Upper lobe of left lung (tissue), 6 donors: ENCODE measurements around the gene SOD3. TPM values are rescaled to one million over a fixed set of nuclear protein-coding genes. Genes with fewer than 3 reads are reported as not detected.
A peak's percentile ranks its signal among the peaks of the same experiment; 100 is the strongest.

Source experiments
- ATAC-seq, 2 donors: fragments of 200-7000 bp; cut with Tn5 transposase; one replicate each; pipeline ENCODE4 v1.9.1; 2022; ENCODE audit warnings: mild to moderate bottlenecking in 2 of 2, moderate library complexity in 2 of 2; ENCODE audit not compliant: low FRiP score in 2 of 2
- DNase-seq, 2 donors: peaks; one replicate each; pipeline ENCODE4 v3.0.0-alpha.2; 2019 to 2020
- H3K27ac ChIP-seq, 4 donors: fragments of 200-600 bp; sonication (generic); one replicate each; pipeline ENCODE4 v1.5.1; 2016 to 2019
- H3K27me3 ChIP-seq, 4 donors: fragments of 200-600 bp; sonication (generic); one replicate each; pipeline ENCODE4 v1.5.1; 2017 to 2019
- H3K36me3 ChIP-seq, 4 donors: fragments of 200-600 bp; sonication (generic); one replicate each; pipeline ENCODE4 v1.5.1; 2016 to 2019
- H3K4me1 ChIP-seq, 4 donors: fragments of 200-600 bp; sonication (generic); one replicate each; pipeline ENCODE4 v1.5.1; 2018 to 2019
- H3K4me3 ChIP-seq, 4 donors: fragments of 200-600 bp; sonication (generic); one replicate each; pipeline ENCODE4 v1.5.1; 2017 to 2019; ENCODE audit warnings: mild to moderate bottlenecking in 2 of 4, moderate library complexity in 1 of 4
- H3K9me3 ChIP-seq, 4 donors: fragments of 200-600 bp; sonication (generic); one replicate each; pipeline ENCODE4 v1.5.1; 2018 to 2019
- EP300 ChIP-seq, 4 donors: sonication (generic); formaldehyde crosslinking; IDR thresholded peaks; one replicate each; pipeline ENCODE4 v1.5.1; 2017; ENCODE audit warnings: antibody characterized with exemption in 4 of 4, control low read depth in 2 of 4
- POLR2A ChIP-seq, 4 donors: fragments of 450-650 bp; IDR thresholded peaks; one replicate each; pipeline ENCODE4 v1.5.1; 2016 to 2017; ENCODE audit warnings: antibody characterized with exemption in 4 of 4, mild to moderate bottlenecking in 2 of 4
- POLR2AphosphoS5 ChIP-seq, 2 donors: sonication (generic); formaldehyde crosslinking; IDR thresholded peaks; one replicate each; pipeline ENCODE4 v1.5.1; 2017; ENCODE audit warnings: antibody characterized with exemption in 2 of 2
- WGBS, 2 donors: methylation state at CpG; one replicate each; pipeline ENCODE4 v1.1.5; 2017 to 2018; 5-methylcytosine and 5-hydroxymethylcytosine counted together
- total RNA-seq, 6 donors: library from RNA; depleted of rRNA in 4 of 6; stranded (reverse); fragments of >200 nt in 4 of 6; gene quantifications; one replicate each; pipeline versions ENCODE4 v1.1.0 to v1.2.1, GENCODE V29; 2016 to 2021
- TF ChIP-seq, protein P1 (sequence below), 6 experiments: fragments of 450-650 bp in 4 of 6; fragments of 200-600 bp in 2 of 6; sonication (generic) in 2 of 6; IDR thresholded peaks; one replicate each; pipeline ENCODE4 v1.5.1; 2016 to 2019; ENCODE audit warnings: antibody characterized with exemption in 6 of 6
- donor health status: DM: no; HTN: no; CAD: no; lungs with moderate emphysema.
- donor health status: DM: no; HTN: yes; CAD: no; lungs with severe emphysema.

The SOD3 gene
- total RNA-seq, 6 donors from 2014 or later: 109 to 484 (median 200) TPM

DNA sequence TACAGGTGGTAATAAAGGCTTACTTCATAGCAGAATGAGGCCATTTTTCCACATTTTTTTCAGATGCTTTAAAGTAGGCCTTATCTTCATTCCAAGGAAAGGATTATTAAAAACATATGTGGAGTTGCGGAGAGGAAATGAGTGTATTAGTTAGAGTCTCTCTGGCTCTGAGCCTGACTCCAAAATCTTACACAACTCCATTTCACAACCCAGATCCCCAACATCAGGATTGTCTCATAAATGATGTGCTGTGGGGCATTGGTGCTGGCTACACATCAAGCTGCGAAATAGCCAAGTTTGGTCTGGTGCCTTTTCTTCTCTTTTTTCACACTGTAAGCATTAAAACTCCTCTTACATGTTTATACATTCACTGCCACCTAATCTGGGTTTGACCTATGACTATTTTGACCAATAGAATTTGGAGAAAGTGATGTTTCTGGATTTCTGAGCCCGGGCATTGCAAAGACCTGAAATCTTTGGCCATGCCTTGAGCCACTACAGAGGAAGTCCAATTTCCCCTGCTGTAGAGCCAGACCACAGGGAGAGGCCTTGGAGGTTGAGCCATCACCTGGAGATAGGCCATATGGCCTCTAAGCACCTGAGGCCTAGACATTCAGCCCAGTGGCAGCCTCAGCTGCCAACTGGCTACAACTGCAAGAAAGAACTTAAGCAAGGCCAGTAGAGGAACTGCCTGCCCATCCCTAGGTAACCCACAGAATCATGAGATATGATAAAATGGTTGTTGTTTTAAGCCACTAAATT lies 16.7 kb upstream of the SOD3 start:
- no peak for DNase-seq
- TF ChIP-seq EP300 (IDR thresholded peaks at IDR 0.05) (peak in 1 of 4 donors; percentile 17), POLR2A (IDR thresholded peaks at IDR 0.05) (no peak), POLR2AphosphoS5 (IDR thresholded peaks at IDR 0.05) (peak; percentile 28 to 61)
- Histone ChIP-seq H3K4me3 (no peak overlapping the region), H3K4me1 (peaks cover 0 to 13% (median 3%) of the 10 kb centered on the region in 4 donors), H3K27ac (no peak overlapping the region), H3K9me3 (no peaks in the 10 kb centered on the region), H3K27me3 (no peaks in the 10 kb centered on the region), H3K36me3 (no peaks in the 10 kb centered on the region)
- 48 to 53% methylated on average over 3 of the region's 3 CpGs for whole genome bisulfite sequencing, 2 donors
- peak in 1 of 2 donors; percentile 90 for ATAC-seq

DNA sequence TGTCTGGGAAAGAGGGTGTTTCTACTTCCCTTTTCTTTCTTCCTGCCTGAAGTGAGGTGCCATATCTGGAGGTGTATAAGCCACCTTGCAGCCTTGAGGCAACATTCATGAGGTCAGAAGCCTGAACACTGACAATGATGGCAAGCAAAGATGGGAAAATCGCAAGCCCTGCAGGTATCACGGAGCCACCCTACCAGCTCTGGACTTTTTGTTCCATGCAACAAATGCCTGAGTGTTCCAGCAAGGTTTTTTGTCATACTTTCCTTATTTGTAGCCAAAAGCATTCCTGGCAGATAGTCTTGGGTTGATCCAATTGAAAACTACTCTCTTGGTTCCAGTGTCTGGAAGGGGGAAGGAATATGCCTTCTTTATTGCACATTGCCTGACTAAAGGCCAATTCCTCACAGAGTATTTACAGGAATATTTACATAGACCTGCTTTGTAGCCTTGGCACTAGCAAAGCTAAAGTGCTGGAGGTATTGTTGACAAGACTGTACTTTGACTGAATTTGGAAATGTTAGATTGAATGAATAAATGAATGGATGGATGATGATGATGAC lies 14.4 kb upstream of the SOD3 start:
- ATAC-seq (no peak), DNase-seq (no peak)
- H3K9me3 ChIP-seq: no peaks in the 10 kb centered on the region
- no peaks in the 10 kb centered on the region for H3K36me3 ChIP-seq
- TF ChIP-seq POLR2AphosphoS5 (IDR thresholded peaks at IDR 0.05) (no peak), POLR2A (IDR thresholded peaks at IDR 0.05) (no peak), EP300 (IDR thresholded peaks at IDR 0.05) (no peak)
- TF ChIP-seq, protein P1, sequence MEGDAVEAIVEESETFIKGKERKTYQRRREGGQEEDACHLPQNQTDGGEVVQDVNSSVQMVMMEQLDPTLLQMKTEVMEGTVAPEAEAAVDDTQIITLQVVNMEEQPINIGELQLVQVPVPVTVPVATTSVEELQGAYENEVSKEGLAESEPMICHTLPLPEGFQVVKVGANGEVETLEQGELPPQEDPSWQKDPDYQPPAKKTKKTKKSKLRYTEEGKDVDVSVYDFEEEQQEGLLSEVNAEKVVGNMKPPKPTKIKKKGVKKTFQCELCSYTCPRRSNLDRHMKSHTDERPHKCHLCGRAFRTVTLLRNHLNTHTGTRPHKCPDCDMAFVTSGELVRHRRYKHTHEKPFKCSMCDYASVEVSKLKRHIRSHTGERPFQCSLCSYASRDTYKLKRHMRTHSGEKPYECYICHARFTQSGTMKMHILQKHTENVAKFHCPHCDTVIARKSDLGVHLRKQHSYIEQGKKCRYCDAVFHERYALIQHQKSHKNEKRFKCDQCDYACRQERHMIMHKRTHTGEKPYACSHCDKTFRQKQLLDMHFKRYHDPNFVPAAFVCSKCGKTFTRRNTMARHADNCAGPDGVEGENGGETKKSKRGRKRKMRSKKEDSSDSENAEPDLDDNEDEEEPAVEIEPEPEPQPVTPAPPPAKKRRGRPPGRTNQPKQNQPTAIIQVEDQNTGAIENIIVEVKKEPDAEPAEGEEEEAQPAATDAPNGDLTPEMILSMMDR (IDR thresholded peaks at IDR 0.05): no peak
- no peak overlapping the region for H3K27ac ChIP-seq
- no peak overlapping the region for H3K4me3 ChIP-seq
- 82 to 97% methylated on average over 2 of the region's 2 CpGs for WGBS, 2 donors
- peaks cover 0 to 5% (median 1%) of the 10 kb centered on the region in 4 donors for H3K4me1 ChIP-seq
- no peaks in the 10 kb centered on the region for H3K27me3 ChIP-seq

DNA sequence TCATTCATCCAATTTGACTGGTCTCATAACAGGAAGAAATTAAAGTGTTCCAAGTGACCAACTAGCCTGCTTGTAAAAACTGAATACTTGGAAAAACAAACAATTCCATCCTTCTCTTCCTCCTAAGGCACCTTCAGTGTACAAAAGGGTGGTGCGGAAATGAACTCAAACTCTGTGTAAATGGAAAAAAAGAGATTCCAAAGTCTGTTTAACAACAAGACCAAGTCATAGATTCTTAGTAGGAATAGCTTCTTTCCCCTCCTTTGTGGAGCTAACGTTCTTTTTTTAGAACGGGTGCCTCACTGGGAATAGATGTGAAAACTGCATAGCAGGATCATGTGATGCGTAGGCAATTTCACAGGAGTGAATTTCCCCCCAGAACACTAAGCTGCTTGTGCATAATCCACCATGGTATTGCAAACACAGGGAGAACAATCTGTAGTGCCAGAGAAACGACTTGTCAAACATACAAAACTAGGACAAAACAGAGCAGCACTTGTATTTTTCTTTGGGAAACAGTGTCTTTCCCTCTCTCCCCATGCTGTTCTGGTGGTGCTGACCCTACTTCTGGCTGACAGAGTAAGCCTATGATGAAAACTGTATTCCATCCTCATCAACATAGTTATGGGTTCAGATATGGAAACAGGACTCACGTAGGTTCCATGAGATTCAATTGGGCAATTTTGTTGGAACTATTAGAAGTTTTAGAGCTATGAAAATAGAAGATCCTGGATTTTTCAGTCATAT lies 13.2 kb upstream of the SOD3 start:
- TF ChIP-seq POLR2A (IDR thresholded peaks at IDR 0.05) (no peak), POLR2AphosphoS5 (IDR thresholded peaks at IDR 0.05) (no peak), EP300 (IDR thresholded peaks at IDR 0.05) (no peak)
- TF ChIP-seq, protein P1 (IDR thresholded peaks at IDR 0.05): no peak
- no peaks in the 10 kb centered on the region for H3K27me3 ChIP-seq
- ATAC-seq (no peak), DNase-seq (no peak)
- no peaks in the 10 kb centered on the region for H3K36me3 ChIP-seq
- H3K27ac ChIP-seq: no peak overlapping the region
- 54 to 57% methylated on average over 6 of the region's 6 CpGs for WGBS, 2 donors
- H3K4me1 ChIP-seq: peaks cover 0 to 5% (median 1%) of the 10 kb centered on the region in 4 donors
- H3K9me3 ChIP-seq: no peaks in the 10 kb centered on the region
- no peak overlapping the region for H3K4me3 ChIP-seq

DNA sequence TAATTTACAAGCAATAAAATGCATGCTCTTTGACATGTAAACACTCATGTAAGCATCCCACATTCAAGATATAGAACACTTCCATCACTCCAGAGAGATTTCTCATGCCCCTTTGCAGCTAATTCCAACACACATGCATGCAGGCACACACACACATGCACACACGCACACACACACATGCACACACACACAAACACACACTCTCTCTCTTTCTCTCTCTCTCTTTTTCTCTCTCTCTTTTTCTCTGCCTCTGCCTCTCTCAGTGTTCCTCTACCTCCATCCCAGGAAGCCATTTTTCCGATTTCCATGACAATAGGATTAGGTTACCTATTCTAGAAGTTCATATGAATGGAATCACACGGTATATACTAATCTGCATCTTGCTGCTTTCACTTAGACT lies 11.9 kb upstream of the SOD3 start:
- Histone ChIP-seq H3K27ac (no peak overlapping the region), H3K9me3 (no peaks in the 10 kb centered on the region), H3K27me3 (no peaks in the 10 kb centered on the region), H3K36me3 (no peaks in the 10 kb centered on the region), H3K4me3 (no peak overlapping the region), H3K4me1 (peaks cover 0 to 3% (median 0%) of the 10 kb centered on the region in 4 donors)
- DNase-seq: no peak
- ATAC-seq: no peak
- no peak for TF ChIP-seq POLR2AphosphoS5 (IDR thresholded peaks at IDR 0.05)
- TF ChIP-seq, protein P1 (IDR thresholded peaks at IDR 0.05): no peak
- no peak for TF ChIP-seq EP300 (IDR thresholded peaks at IDR 0.05)
- no peak for TF ChIP-seq POLR2A (IDR thresholded peaks at IDR 0.05)
- 72 to 78% methylated on average over 3 of the region's 3 CpGs for WGBS, 2 donors

DNA sequence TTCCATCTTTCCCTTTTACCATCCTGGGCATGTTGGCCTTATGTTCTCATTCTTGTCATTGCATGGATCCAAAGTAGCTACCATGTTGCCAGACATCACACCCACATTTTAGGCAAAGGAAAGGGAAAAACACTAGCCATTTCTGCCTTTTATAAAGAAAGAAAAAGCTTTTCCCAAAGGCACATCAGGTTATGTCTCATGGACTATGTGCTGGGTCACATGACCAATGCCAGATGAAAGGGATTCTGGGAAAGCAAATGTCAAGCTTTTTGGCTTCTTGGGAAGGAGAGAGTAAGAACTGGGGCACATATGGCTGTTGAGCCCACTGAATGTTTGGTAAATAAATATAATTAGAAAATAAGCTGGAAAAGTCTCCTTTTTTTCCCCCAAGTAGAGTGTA lies 4.3 kb upstream of the SOD3 start:
- H3K36me3 ChIP-seq: no peaks in the 10 kb centered on the region
- TF ChIP-seq, protein P1 (IDR thresholded peaks at IDR 0.05): no peak
- TF ChIP-seq POLR2A (IDR thresholded peaks at IDR 0.05) (no peak), EP300 (IDR thresholded peaks at IDR 0.05) (no peak), POLR2AphosphoS5 (IDR thresholded peaks at IDR 0.05) (no peak)
- H3K4me1 ChIP-seq: peaks cover 8 to 24% (median 15%) of the 10 kb centered on the region in 4 donors
- no peaks in the 10 kb centered on the region for H3K27me3 ChIP-seq
- no peaks in the 10 kb centered on the region for H3K9me3 ChIP-seq
- H3K4me3 ChIP-seq: no peak overlapping the region
- DNase-seq (no peak), ATAC-seq (no peak)
- H3K27ac ChIP-seq: no peak overlapping the region
